Measurements from ENCODE around the gene ADAP2.
A peak's percentile ranks its signal among the peaks of the same experiment; 100 is the strongest.
"Not testable (repeated sequence)": the region's sequence is repeated elsewhere in the genome, so short reads cannot be mapped to it uniquely, and the experiment has no call there.

The ADAP2 gene, protein sequence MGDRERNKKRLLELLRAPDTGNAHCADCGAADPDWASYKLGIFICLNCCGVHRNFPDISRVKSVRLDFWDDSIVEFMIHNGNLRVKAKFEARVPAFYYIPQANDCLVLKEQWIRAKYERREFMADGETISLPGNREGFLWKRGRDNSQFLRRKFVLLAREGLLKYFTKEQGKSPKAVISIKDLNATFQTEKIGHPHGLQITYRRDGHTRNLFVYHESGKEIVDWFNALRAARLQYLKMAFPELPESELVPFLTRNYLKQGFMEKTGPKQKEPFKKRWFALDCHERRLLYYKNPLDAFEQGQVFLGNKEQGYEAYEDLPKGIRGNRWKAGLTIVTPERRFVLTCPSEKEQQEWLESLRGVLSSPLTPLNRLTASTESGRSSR

DNA sequence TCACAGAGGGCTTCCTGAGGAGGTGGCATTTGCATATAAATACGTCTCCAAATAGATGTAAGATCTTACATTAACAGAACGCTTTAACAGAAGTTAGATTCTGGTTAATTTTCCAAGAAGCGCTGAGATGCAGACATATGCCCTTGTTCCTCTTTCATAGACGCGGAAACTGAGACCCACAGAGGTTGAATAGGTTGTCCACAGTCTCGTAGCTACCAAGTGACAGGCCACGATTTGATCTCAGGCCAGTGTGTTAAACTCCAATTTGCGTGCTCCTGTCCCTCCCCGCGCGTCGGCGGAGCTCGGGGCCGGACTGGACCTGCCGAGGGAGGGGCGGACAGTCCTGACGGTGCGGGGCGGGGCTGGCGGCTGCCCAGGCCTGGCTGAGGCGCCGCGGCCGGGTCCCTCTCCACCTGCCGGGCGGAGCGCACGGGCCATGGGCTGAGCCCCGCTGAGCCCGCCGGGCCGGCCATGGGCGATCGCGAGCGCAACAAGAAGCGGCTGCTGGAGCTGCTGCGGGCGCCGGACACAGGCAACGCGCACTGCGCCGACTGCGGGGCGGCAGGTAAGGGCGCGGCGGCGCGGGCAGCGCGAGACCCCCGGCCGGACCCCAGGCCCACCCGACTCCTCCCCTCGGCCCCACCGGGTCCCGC is at the start of gene ADAP2:
Gene ADAP2, plus strand, starts transcription at position 402 of the 653 bp plus-strand sequence. Its CDS starts 70 bp downstream, at position 472.
- H3K27me3 Mint-ChIP-seq = peaks cover 56% of the 10 kb centered on the region
- H3K27ac Mint-ChIP-seq = no peak within 1 kb of the TSS
- H3K36me3 Mint-ChIP-seq (ENCODE audit: low read depth) = no peaks in the 10 kb centered on the region
- peak within 1 kb of the TSS; percentile 61 for H3K4me3 Mint-ChIP-seq
- no peak for DNase-seq
- no peaks in the 10 kb centered on the region for H3K9me3 Mint-ChIP-seq
- peaks cover 10% of the 10 kb centered on the region for H3K4me1 Mint-ChIP-seq (ENCODE audit: low read depth)

DNA sequence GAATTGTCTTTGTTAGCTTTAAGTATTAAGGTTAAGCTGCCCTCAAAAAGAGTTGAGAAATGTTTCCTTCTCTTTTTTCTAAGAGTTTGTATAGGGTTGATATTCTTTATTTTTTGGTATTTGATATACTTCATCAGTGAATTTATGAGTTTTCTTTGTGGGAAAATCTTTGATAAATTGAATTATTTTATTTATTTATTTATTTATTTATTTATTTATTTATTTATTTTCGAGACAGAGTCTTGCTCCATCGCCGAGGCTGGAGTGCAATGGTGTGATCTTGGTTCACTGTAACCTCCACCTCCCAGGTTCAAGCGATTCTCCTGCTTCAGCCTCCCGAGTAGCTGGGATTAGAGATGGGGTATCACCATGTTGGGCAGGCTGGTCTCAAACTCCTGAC is 35.6 kb upstream of the ADAP2 start:
- no peaks in the 10 kb centered on the region for H3K4me1 Mint-ChIP-seq (ENCODE audit: low read depth)
- H3K9me3 Mint-ChIP-seq = no peaks in the 10 kb centered on the region
- H3K4me3 Mint-ChIP-seq = no peak overlapping the region
- no peak for DNase-seq
- H3K27ac Mint-ChIP-seq = no peak overlapping the region
- no peaks in the 10 kb centered on the region for H3K27me3 Mint-ChIP-seq
- peaks cover 64% of the 10 kb centered on the region for H3K36me3 Mint-ChIP-seq (ENCODE audit: low read depth)

DNA sequence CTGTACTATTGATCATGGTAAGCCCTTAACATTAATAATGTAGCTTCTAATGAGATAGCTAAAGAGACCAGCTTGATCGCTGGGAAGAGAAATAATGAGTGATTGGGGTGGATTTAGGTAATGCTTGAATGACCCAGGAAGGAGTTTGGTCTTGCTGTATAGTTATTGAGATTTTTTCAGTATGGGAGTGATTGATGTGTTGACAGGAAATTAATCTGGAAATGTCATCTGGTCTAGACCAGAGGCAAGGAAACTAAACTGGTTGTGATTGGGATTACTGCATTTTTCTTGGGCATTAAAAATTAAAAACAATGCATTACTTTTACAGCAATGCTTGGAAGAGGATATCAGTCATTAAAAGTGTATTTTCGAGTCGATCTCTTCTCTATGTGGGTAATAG is 27.5 kb upstream of the ADAP2 start:
- DNase-seq = no peak
- Mint-ChIP-seq H3K27ac (no peak overlapping the region), H3K9me3 (no peaks in the 10 kb centered on the region), H3K27me3 (no peaks in the 10 kb centered on the region), H3K36me3 (ENCODE audit: low read depth) (peaks cover 70% of the 10 kb centered on the region), H3K4me3 (no peak overlapping the region), H3K4me1 (ENCODE audit: low read depth) (peaks cover 2% of the 10 kb centered on the region)

DNA sequence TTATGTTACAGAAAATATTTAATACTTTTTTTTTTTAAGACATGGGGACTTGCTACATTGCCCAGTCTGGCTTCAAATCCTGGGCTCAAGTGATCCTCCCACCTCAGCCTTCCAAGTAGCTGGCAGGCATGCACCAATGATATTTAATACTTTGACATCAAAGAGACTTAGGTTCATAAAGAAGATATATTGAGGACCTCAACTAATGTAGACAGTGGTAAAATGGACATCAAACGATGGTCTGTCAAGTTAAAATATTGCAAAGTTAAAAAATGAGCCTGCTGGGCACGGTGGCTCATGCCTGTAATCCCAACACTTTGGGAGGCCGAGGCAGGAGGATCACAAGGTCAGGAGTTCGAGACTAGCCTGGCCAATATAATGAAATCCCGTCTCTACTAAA is 24.4 kb upstream of the ADAP2 start:
- Mint-ChIP-seq H3K4me3 (no peak overlapping the region), H3K27me3 (no peaks in the 10 kb centered on the region), H3K4me1 (ENCODE audit: low read depth) (peaks cover 16% of the 10 kb centered on the region), H3K9me3 (no peaks in the 10 kb centered on the region), H3K27ac (no peak overlapping the region), H3K36me3 (ENCODE audit: low read depth) (peaks cover 74% of the 10 kb centered on the region)
- no peak for DNase-seq

DNA sequence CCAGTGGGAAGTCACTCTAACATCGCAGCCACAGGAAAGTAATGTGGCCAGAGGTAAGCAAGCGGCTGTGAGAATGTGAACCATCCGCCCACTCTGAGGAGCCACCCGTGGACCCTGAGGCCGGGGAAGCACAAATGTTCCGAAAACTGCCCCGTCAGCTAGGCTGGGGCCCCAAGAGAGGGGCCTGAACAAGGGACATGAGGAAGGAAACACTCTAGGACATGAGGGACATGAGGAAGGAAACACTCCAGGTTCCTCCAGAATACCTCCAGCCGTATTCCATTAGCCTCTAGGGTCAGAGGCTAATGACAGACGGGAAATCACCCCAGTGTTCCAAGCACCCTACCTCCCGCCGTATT is 16.0 kb upstream of the ADAP2 start:
- no peaks in the 10 kb centered on the region for H3K27me3 Mint-ChIP-seq
- H3K9me3 Mint-ChIP-seq = no peaks in the 10 kb centered on the region
- H3K4me3 Mint-ChIP-seq = peak overlapping the region; percentile 87
- H3K4me1 Mint-ChIP-seq (ENCODE audit: low read depth) = peaks cover 47% of the 10 kb centered on the region
- peak overlapping the region; percentile 89 for H3K27ac Mint-ChIP-seq
- no peak for DNase-seq
- H3K36me3 Mint-ChIP-seq (ENCODE audit: low read depth) = peaks cover 48% of the 10 kb centered on the region

DNA sequence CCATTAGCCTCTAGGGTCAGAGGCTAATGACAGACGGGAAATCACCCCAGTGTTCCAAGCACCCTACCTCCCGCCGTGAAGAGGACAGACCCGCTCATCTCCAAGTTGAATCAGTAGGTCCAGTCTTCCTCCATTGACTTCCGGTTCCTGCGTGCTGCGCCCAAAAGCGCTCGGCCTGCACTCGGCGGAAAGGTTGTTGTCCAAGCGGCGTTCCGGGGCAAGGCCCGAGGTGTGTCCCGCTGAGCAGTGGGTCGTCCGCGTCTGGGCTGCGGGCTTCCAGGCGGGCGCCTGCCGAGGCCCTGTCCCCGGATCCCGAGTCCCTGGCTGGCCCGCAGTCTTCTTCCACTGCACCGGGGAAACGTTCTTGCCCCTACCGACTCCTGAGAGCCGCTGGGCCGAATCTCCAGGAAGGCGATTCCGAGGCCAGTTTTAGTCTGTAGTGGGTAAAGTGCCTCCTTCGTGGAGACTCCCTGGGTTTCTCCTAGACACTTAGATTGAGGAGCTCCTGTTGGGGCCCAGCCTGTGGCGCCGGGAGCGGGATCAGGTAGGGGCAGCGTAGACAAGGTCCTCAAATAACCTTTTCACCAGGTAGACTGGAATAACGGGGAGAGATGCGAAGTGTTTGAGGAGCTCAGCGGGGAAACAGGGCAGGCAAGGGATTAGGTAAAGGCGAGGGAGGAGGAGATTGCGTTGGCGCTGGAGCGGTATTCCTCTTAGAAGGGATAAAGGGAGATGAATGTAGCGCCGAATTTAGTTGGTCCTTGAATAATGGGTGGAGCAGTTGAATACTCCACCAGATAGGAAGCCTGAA is 15.4 kb upstream of the ADAP2 start, which contains the start of gene TEFM:
Gene TEFM, minus strand, starts transcription at position 138 of the 811 bp plus-strand sequence. Its CDS starts 40 bp downstream, at position 98.
- Mint-ChIP-seq H3K27ac (peak within 1 kb of the TSS; percentile 89), H3K36me3 (ENCODE audit: low read depth) (peaks cover 43% of the 10 kb centered on the region), H3K27me3 (no peaks in the 10 kb centered on the region), H3K4me1 (ENCODE audit: low read depth) (peaks cover 46% of the 10 kb centered on the region), H3K9me3 (no peaks in the 10 kb centered on the region), H3K4me3 (peak within 1 kb of the TSS; percentile 87)
- DNase-seq = peak; percentile 96

DNA sequence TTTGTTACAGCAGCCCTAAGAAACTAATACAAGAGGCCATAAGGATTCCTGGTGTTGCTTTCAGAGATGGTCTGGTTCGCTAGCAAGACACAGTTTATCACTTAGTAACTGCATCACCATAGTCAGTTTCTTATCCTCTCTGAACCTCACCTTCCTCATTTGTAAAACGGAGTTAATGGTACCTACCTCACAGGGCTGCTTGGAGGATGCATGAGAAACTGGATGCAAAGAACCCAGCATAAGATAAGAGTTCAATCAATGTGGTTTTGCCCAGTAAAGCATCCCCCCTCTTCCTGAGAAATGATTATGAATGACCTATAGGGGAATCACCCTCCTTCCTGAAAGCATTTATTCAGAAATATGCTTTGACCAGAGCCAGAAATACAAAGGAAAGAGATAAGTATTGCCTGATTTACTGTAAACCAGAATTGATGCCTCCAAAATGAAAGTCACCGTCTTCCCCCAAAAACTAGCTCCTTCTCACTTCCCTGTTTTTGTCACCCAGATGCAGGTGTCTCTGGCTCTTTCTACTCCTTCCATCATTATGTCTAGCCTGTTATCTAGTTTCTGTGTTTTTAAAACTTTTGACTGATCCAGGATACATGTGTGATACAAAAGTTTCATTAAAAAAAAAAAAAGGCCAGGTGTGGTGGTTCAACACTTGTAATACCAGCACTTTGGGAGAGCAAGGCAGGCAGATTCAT is 12.9 kb upstream of the ADAP2 start:
- H3K27me3 Mint-ChIP-seq = no peaks in the 10 kb centered on the region
- peak overlapping the region; percentile 17 for H3K27ac Mint-ChIP-seq
- no peaks in the 10 kb centered on the region for H3K9me3 Mint-ChIP-seq
- DNase-seq = no peak
- H3K36me3 Mint-ChIP-seq (ENCODE audit: low read depth) = peaks cover 22% of the 10 kb centered on the region
- H3K4me3 Mint-ChIP-seq = no peak overlapping the region
- H3K4me1 Mint-ChIP-seq (ENCODE audit: low read depth) = peaks cover 31% of the 10 kb centered on the region

DNA sequence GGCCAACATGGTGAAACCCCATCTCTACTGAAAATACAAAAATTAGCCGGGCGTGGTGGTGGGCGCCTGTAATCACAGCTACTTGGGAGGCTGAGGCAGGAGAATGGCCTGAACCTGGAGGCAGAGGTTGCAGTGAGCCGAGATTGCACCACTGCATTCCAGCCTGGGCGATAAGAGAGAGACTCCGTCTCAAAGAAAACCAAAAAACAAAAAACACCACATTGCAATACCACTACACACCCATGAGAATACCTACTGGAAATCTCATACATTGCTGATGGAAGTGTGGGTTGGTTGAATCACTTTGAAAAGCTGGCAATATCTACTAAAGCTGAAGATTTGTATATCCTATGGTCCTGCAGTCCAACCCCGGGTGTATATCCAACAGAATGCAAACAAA is 11.6 kb upstream of the ADAP2 start:
- not testable (repeated sequence) for H3K4me3 Mint-ChIP-seq, H3K27ac Mint-ChIP-seq, DNase-seq, H3K9me3 Mint-ChIP-seq, H3K27me3 Mint-ChIP-seq
- Mint-ChIP-seq H3K4me1 (ENCODE audit: low read depth) (peaks cover 25% of the 10 kb centered on the region), H3K36me3 (ENCODE audit: low read depth) (peaks cover 15% of the 10 kb centered on the region)

DNA sequence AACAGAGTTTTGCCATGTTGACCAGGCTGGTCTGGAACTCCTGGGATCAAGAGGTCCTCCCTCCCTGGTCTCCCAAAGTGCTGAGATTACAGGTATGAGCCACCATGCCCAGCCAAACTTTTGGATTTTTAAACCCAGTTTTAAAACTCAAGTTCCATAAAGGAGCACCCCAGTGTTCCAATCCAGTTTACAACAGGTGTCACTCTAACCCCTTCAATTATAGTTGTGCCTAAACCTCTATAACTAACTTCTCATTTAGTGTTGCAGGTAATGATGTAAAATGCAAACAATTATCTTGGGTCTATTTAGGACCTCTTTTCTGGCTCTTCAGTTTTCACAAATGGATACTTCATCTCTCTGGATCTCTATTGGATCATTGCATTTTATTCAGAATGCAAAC is 7.8 kb upstream of the ADAP2 start:
- Mint-ChIP-seq H3K4me3 (no peak overlapping the region), H3K36me3 (ENCODE audit: low read depth) (no peaks in the 10 kb centered on the region)
- no peak for DNase-seq

DNA sequence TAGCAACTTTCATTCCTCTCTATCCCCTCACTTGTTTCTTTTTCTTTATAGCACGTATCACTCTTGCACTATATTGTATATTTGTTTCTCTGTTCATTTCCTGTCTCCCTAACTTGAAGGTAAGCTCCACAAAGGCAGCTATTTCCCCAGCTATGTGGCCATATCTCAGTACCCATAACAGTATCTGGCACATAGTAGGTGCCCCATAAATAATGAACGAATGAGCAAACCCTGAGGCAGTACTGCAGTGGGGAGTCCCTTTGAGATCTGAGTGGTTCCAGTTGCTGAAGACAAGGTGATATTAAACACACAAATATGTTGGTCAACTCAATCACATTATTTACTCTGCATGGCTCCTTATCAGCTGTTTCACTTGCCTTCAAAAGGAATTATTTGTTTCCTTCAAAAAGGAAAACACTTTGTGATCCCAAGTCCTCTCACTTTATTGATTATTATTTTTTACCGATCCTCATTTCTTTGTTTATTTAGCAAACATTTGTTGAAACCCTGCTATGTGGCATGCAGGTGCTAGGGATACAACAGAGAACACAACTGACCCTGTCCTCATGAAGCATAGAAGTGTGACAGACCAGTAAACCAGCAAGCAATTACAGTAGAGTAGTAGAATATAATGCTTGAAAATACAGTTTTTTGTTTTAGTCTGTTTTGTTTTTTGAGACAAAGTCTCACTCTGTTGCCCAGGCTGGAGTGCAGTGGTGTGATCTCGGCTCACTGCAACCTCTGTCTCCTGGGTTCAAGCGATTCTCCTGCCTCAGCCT is 5.7 kb upstream of the ADAP2 start:
- Mint-ChIP-seq H3K36me3 (ENCODE audit: low read depth) (no peaks in the 10 kb centered on the region), H3K4me1 (ENCODE audit: low read depth) (no peaks in the 10 kb centered on the region), H3K27ac (no peak overlapping the region), H3K27me3 (peaks cover 11% of the 10 kb centered on the region), H3K4me3 (no peak overlapping the region), H3K9me3 (no peaks in the 10 kb centered on the region)
- no peak for DNase-seq

More for the DNA sequence above, 7.8 kb upstream of the ADAP2 start:
- H3K4me1 Mint-ChIP-seq (ENCODE audit: low read depth) = peaks cover 3% of the 10 kb centered on the region
- no peak overlapping the region for H3K27ac Mint-ChIP-seq
- no peaks in the 10 kb centered on the region for H3K27me3 Mint-ChIP-seq
- H3K9me3 Mint-ChIP-seq = no peaks in the 10 kb centered on the region

DNA sequence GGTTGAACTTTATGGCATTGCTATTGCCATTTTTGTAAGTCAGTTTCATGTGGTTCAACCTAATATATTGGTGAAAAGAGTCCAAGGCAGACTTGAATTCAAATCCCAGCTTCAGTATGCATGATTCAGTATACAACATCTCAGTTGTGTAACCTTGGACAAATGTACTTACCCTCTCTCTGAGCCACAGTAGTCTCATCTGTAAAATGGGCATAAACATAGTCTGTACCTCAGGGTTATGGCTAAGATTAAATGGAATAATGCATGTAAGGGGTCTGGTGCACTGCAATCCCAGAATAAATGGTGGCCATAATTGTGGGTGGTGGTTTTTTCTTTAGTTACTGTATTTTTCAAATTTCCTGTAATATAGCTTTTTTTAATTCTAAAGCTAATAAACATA is 4.7 kb upstream of the ADAP2 start:
- DNase-seq = no peak
- peaks cover 18% of the 10 kb centered on the region for H3K27me3 Mint-ChIP-seq
- peaks cover 5% of the 10 kb centered on the region for H3K4me1 Mint-ChIP-seq (ENCODE audit: low read depth)
- H3K27ac Mint-ChIP-seq = no peak overlapping the region
- no peak overlapping the region for H3K4me3 Mint-ChIP-seq
- no peaks in the 10 kb centered on the region for H3K36me3 Mint-ChIP-seq (ENCODE audit: low read depth)
- no peaks in the 10 kb centered on the region for H3K9me3 Mint-ChIP-seq

DNA sequence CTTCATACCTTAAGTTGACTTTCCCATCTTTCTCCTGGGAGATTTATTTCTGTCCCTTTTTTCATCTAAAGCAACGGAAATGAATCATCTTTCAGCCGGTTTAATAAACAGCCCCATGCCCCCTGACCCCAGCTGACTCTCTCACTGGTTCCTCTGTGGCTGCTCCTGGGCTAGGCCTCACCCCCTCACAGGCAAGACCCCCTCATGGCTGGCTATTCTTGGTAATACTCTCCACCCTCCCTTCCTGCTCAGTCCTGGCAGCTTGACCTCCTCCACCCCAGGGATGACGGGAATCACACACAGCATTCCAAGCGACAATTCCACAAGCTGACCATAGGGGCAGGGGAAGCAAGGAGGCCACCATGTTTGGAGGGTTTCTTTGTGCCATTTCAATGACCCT is 1.5 kb upstream of the ADAP2 start:
- Mint-ChIP-seq H3K27me3 (peaks cover 42% of the 10 kb centered on the region), H3K27ac (no peak overlapping the region), H3K4me1 (ENCODE audit: low read depth) (peaks cover 10% of the 10 kb centered on the region), H3K4me3 (no peak overlapping the region), H3K36me3 (ENCODE audit: low read depth) (no peaks in the 10 kb centered on the region), H3K9me3 (no peaks in the 10 kb centered on the region)
- no peak for DNase-seq

DNA sequence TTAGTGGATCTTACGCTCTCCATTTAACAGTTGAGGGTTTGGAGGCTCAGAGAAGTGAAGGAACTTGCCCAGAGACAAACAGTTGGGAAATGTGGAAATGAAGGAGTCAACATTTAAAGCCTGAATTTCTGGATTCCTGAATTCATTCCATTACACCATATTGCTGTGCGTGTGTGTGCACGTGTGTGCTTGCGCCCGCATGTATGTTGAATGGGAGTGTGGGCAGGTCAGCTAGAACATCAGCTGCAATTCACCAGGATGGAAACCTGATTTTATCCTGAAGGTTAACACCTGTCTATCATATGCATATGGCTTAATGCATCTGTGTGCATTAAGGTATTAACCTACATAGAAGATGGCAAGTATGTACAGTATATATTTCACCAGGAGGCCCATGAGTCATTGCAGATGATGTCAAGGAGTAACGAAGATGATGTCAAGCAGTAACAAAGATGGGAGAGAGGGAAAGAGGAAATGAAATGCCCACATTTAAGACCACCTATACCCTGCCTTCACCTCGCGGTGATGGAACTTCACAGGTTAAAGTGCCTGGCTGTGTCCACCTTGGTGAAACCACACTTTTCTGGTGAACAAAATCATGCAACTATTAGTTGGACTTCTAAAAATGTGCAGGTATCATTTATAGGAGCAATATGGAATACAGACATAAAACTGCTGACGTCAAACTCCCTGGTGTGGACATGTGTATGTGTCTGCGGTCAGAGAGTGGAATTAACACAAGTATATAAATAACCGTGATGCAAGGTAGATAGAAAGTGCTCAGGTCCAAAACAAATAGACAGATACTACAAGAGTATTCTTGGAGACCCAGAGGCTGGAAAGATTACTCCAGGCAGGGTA is 832 bp upstream of the ADAP2 start:
- Mint-ChIP-seq H3K9me3 (no peaks in the 10 kb centered on the region), H3K36me3 (ENCODE audit: low read depth) (no peaks in the 10 kb centered on the region), H3K27me3 (peaks cover 48% of the 10 kb centered on the region), H3K27ac (no peak overlapping the region), H3K4me1 (ENCODE audit: low read depth) (peaks cover 10% of the 10 kb centered on the region), H3K4me3 (peak overlapping the region; percentile 61)
- DNase-seq = no peak

All from activated T-cell treated with anti-CD3 and anti-CD28 coated beads, Interleukin-2, amount 50 U/mL, for 24 hours (primary cell).